Endothelial cell (in vitro differentiated cells): ENCODE results near the gene SLC25A25. TPM values are rescaled to one million over a fixed set of nuclear protein-coding genes. Genes with fewer than 3 reads are reported as not detected.

ENCODE experiments used
- DNase-seq: peaks from one replicate; pipeline ENCODE4 v3.0.0; 2021; ENCODE audit warnings: low spot score
- H3K27ac Mint-ChIP-seq: one replicate; pipeline ENCODE4 v1.8.0; 2021; ENCODE audit warnings: mixed read lengths, inconsistent platforms; ENCODE audit not compliant: unreplicated experiment
- H3K27me3 Mint-ChIP-seq: one replicate; pipeline ENCODE4 v1.8.0; 2021; ENCODE audit warnings: mild to moderate bottlenecking, moderate library complexity, mixed read lengths, inconsistent platforms; ENCODE audit not compliant: unreplicated experiment
- H3K36me3 Mint-ChIP-seq: one replicate; pipeline ENCODE4 v1.8.0; 2021; ENCODE audit warnings: mild to moderate bottlenecking, low read depth, mixed read lengths, inconsistent platforms; ENCODE audit not compliant: unreplicated experiment
- H3K4me1 Mint-ChIP-seq: one replicate; pipeline ENCODE4 v1.8.0; 2021; ENCODE audit warnings: mild to moderate bottlenecking, mixed read lengths, inconsistent platforms; ENCODE audit not compliant: unreplicated experiment
- H3K4me3 Mint-ChIP-seq: one replicate; pipeline ENCODE4 v1.8.0; 2021; ENCODE audit warnings: mild to moderate bottlenecking, mixed read lengths, inconsistent platforms; ENCODE audit not compliant: unreplicated experiment
- H3K9me3 Mint-ChIP-seq: one replicate; pipeline ENCODE4 v1.8.0; 2021; ENCODE audit warnings: mixed read lengths, inconsistent platforms; ENCODE audit not compliant: unreplicated experiment
- total RNA-seq: library from RNA; stranded (reverse); fragmentation: NEBNext Ultra II Directional; extraction: Animal tissue kit (Norgen Biotek cat#: 25700); gene quantifications from one replicate; pipeline ENCODE4 v1.2.1, GENCODE V29; 2021; ENCODE audit not compliant: unreplicated experiment
- TF ChIP-seq, protein P1 (sequence below): fragments of 200-600 bp; sonication (generic); IDR thresholded peaks from one replicate; pipeline ENCODE4 v1.5.0; 2021; ENCODE audit warnings: antibody characterized with exemption; ENCODE audit not compliant: unreplicated experiment

The SLC25A25 gene
- total RNA-seq, 1 donor from 2014 or later = 8.5 TPM

DNA sequence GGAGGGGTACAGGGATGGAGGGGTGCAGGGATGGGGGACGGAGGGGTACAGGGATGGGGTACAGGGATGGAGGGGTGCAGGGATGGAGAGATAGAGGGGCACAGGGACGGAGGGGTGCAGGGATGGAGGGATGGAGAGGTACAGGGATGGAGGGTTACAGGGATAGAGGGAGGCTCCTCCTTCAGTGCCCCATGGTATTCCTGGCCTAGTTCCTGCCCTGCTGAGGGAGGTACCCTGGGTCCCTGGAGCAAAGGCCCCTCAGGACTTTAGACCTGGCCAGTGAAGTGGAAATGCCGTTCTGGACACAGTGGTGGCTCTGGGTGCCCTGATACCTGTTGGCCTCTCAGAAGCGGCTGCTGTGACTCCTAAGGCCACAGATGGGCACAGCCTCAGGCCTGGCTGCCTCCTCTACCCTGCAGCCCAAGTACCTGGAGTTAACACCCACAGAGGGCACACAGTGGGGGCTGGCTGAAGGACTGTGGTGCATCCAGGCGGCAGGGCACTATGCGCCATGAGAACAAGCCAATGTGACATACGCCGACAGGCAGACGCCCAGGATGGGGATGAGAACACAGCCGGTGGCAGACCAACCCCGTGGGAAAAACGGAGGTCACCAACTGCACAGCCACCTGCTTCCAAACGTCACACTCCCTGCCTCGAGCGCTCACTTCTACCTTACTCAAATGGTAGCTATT is 51.1 kb downstream of the SLC25A25 start:
- Mint-ChIP-seq H3K4me1 (peaks cover 2% of the 10 kb centered on the region), H3K9me3 (no peaks in the 10 kb centered on the region), H3K27me3 (peaks cover 3% of the 10 kb centered on the region), H3K27ac (no peak overlapping the region), H3K4me3 (no peak overlapping the region), H3K36me3 (no peaks in the 10 kb centered on the region)
- DNase-seq = no peak
- TF ChIP-seq, protein P1, sequence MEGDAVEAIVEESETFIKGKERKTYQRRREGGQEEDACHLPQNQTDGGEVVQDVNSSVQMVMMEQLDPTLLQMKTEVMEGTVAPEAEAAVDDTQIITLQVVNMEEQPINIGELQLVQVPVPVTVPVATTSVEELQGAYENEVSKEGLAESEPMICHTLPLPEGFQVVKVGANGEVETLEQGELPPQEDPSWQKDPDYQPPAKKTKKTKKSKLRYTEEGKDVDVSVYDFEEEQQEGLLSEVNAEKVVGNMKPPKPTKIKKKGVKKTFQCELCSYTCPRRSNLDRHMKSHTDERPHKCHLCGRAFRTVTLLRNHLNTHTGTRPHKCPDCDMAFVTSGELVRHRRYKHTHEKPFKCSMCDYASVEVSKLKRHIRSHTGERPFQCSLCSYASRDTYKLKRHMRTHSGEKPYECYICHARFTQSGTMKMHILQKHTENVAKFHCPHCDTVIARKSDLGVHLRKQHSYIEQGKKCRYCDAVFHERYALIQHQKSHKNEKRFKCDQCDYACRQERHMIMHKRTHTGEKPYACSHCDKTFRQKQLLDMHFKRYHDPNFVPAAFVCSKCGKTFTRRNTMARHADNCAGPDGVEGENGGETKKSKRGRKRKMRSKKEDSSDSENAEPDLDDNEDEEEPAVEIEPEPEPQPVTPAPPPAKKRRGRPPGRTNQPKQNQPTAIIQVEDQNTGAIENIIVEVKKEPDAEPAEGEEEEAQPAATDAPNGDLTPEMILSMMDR = no peak

DNA sequence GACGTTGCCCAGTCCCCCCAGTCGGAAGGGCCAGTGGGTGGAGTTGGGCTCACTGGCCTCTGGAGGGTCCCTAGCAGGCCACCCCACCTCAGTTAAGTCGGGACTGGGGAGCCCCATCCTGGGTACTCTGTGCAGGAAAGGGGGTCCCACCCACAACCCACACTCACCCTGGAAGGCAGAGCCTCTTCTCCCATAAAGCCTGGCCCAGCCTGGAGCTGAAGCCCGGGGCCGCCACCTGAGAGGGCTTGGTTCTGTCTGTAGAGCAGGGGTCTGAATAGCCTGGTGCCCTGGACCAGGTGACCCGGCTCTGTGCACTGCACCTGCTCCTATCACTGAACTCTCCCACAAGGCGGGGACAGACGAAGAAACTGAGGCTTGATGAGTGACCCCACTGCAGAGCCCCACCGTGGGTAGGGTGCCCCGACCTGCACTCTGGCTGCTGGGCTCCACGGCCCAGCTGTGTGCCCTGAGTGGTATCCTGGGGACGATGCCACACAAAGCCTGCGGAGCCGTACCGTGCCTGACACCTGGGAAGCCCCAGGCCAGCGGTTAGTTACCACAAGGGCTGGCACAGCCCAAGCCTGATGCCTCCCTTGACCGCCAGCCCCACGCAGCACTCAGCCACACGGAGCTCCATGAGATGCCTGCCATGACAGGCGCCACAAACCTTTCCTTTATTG is 52.2 kb downstream of the SLC25A25 start:
- no peak for DNase-seq
- H3K27ac Mint-ChIP-seq = no peak overlapping the region
- TF ChIP-seq, protein P1 = no peak
- peaks cover 2% of the 10 kb centered on the region for H3K27me3 Mint-ChIP-seq
- no peak overlapping the region for H3K4me3 Mint-ChIP-seq
- peaks cover 3% of the 10 kb centered on the region for H3K36me3 Mint-ChIP-seq
- H3K9me3 Mint-ChIP-seq = no peaks in the 10 kb centered on the region
- H3K4me1 Mint-ChIP-seq = peaks cover 7% of the 10 kb centered on the region

DNA sequence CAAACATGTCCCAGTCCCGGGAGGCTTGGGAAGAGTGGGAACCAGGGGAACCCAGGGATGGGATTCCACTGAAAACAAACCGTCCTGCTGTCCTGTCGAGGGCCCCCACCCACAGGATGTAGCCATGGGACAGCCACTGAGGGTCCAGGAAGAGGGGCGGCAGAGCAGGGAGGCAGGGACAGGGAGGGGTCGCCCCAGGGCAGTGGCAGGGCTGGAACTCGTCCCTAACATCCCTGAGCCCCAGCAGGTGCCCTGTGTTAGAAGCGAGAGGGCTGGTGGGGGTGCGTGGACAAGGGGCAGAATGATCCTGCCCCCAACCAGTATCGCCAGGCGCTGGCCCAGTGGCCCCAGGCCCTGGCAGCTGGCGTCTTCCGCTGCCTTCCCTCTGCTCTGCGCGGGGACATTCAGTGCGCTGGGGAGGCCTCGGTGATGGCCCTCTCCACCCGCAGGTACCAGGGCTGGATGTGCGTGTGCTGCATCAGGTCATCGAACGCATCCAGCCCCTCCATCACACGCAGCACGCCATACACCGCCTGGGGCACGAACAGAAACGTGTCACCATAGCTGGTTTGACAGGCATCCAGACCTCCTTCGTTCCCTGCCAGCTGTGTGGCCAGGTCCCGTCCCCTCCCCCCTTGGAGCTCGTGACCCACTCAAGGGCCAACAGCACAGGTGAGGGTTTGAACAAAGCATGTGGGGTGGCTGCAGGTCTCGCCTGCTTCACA is 52.9 kb downstream of the SLC25A25 start:
- no peak overlapping the region for H3K4me3 Mint-ChIP-seq
- no peak for DNase-seq

DNA sequence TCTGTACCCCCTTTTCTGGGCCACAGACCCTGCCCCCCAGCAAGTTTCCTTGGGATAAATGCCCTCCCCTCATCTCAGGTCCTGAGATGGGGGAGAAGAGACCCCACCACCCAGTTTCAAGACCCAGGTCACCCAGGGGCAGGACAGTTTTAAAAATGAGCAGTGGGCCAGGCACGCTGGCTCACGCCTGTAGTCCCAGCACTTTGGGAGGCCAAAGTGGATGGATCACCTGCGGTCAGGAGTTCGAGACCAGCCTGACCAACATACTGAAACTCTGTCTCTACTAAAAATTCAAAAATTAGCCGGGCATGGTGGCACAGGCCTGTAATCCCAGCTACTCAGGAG is 53.4 kb downstream of the SLC25A25 start:
- Mint-ChIP-seq H3K9me3 (no peaks in the 10 kb centered on the region), H3K36me3 (peaks cover 3% of the 10 kb centered on the region), H3K27ac (no peak overlapping the region), H3K4me1 (peaks cover 11% of the 10 kb centered on the region), H3K4me3 (no peak overlapping the region), H3K27me3 (peaks cover 2% of the 10 kb centered on the region)
- TF ChIP-seq, protein P1 = no peak
- DNase-seq = no peak

More for the DNA sequence above, 52.9 kb downstream of the SLC25A25 start:
- TF ChIP-seq, protein P1 = no peak
- peaks cover 3% of the 10 kb centered on the region for H3K36me3 Mint-ChIP-seq
- peaks cover 11% of the 10 kb centered on the region for H3K4me1 Mint-ChIP-seq
- no peaks in the 10 kb centered on the region for H3K9me3 Mint-ChIP-seq
- no peak overlapping the region for H3K27ac Mint-ChIP-seq
- H3K27me3 Mint-ChIP-seq = peaks cover 2% of the 10 kb centered on the region
